ENCODE measurements around the gene KRT15. TPM values are rescaled to one million over a fixed set of nuclear protein-coding genes. Genes with fewer than 3 reads are reported as not detected.

Gene KRT15
- polyA plus RNA-seq, 2 donors = 1,457 to 2,808 TPM

DNA sequence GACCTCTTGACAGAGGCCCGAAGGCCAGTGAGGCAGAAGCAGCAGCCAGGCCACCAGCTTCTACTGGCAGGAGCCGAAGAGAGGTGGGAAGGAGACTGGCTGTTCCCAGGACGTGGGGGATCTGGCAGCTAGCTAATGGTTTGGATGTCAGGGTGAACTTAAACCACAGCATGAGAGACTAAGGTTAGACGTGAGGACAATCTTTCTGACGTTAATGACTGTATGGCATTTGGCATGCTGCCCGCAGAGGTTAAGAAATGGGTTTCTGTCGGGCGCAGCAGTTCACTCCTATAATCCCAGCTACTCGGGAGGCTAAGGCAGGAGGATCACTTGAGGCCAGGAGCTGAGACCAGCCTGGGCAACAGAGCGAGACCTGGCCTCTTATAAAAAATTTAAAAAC, 7.0 kb downstream of the KRT15 start:
- peaks cover 0 to 12% of the 10 kb centered on the region in 2 donors for H3K36me3 ChIP-seq (ENCODE audit: control insufficient read depth in 2 of 2, insufficient read depth in 2 of 2, low read length in 1 of 2)
- peak overlapping the region; percentile 23 to 30 for H3K4me3 ChIP-seq (ENCODE audit: low read depth in 1 of 2, low read length in 2 of 2)
- WGBS, 2 donors = 48 to 57% methylated on average over 10 of the region's 10 CpGs
- no peaks in the 10 kb centered on the region for H3K27me3 ChIP-seq (ENCODE audit: control insufficient read depth in 1 of 2, insufficient read depth in 2 of 2, low read length in 2 of 2)
- H3K4me1 ChIP-seq (ENCODE audit: control insufficient read depth in 2 of 2, insufficient read depth in 2 of 2, low read length in 1 of 2) = peaks cover 0 to 4% of the 10 kb centered on the region in 2 donors
- no peaks in the 10 kb centered on the region for H3K9me3 ChIP-seq (ENCODE audit: control insufficient read depth in 2 of 2, insufficient read depth in 1 of 2, low read depth in 1 of 2, low read length in 1 of 2)
- H3K27ac ChIP-seq (ENCODE audit: low read depth in 2 of 2, low read length in 1 of 2) = peak overlapping the region; percentile 87 to 98

GRCh38 chr17:41511116-41511515, 7.6 kb downstream of the KRT15 start:
- peaks cover 0 to 7% of the 10 kb centered on the region in 2 donors for H3K36me3 ChIP-seq (ENCODE audit: control insufficient read depth in 2 of 2, insufficient read depth in 2 of 2, low read length in 1 of 2)
- H3K4me3 ChIP-seq (ENCODE audit: low read depth in 1 of 2, low read length in 2 of 2) = peak overlapping the region; percentile 23 to 30
- peaks cover 0 to 4% of the 10 kb centered on the region in 2 donors for H3K4me1 ChIP-seq (ENCODE audit: control insufficient read depth in 2 of 2, insufficient read depth in 2 of 2, low read length in 1 of 2)
- no peaks in the 10 kb centered on the region for H3K27me3 ChIP-seq (ENCODE audit: control insufficient read depth in 1 of 2, insufficient read depth in 2 of 2, low read length in 2 of 2)
- H3K27ac ChIP-seq (ENCODE audit: low read depth in 2 of 2, low read length in 1 of 2) = peak overlapping the region; percentile 87 to 98
- no peaks in the 10 kb centered on the region for H3K9me3 ChIP-seq (ENCODE audit: control insufficient read depth in 2 of 2, insufficient read depth in 1 of 2, low read depth in 1 of 2, low read length in 1 of 2)
- 44 to 73% methylated on average over 4 of the region's 4 CpGs for WGBS, 2 donors

- Histone ChIP-seq H3K27me3 (ENCODE audit: control insufficient read depth in 1 of 2, insufficient read depth in 2 of 2, low read length in 2 of 2) (no peaks in the 10 kb centered on the region), H3K27ac (ENCODE audit: low read depth in 2 of 2, low read length in 1 of 2) (peak overlapping the region; percentile 87 to 98), H3K4me1 (ENCODE audit: control insufficient read depth in 2 of 2, insufficient read depth in 2 of 2, low read length in 1 of 2) (peaks cover 0 to 4% of the 10 kb centered on the region in 2 donors), H3K4me3 (ENCODE audit: low read depth in 1 of 2, low read length in 2 of 2) (peak overlapping the region; percentile 7 to 14), H3K9me3 (ENCODE audit: control insufficient read depth in 2 of 2, insufficient read depth in 1 of 2, low read depth in 1 of 2, low read length in 1 of 2) (no peaks in the 10 kb centered on the region), H3K36me3 (ENCODE audit: control insufficient read depth in 2 of 2, insufficient read depth in 2 of 2, low read length in 1 of 2) (peaks cover 0 to 3% of the 10 kb centered on the region in 2 donors)
- 48 to 55% methylated on average over 7 of the region's 7 CpGs for WGBS, 2 donors
These were observed 8.2 kb downstream of the KRT15 start for GRCh38 chr17:41510251-41511065.

- Histone ChIP-seq H3K4me3 (ENCODE audit: low read depth in 1 of 2, low read length in 2 of 2) (peak overlapping the region; percentile 8 to 9), H3K27ac (ENCODE audit: low read depth in 2 of 2, low read length in 1 of 2) (peak overlapping the region; percentile 94 to 97), H3K27me3 (ENCODE audit: control insufficient read depth in 1 of 2, insufficient read depth in 2 of 2, low read length in 2 of 2) (no peaks in the 10 kb centered on the region), H3K9me3 (ENCODE audit: control insufficient read depth in 2 of 2, insufficient read depth in 1 of 2, low read depth in 1 of 2, low read length in 1 of 2) (no peaks in the 10 kb centered on the region), H3K36me3 (ENCODE audit: control insufficient read depth in 2 of 2, insufficient read depth in 2 of 2, low read length in 1 of 2) (peaks cover 0 to 6% of the 10 kb centered on the region in 2 donors), H3K4me1 (ENCODE audit: control insufficient read depth in 2 of 2, insufficient read depth in 2 of 2, low read length in 1 of 2) (peaks cover 0 to 4% of the 10 kb centered on the region in 2 donors)
- WGBS, 2 donors = 26 to 37% methylated on average over 10 of the region's 10 CpGs
These were observed 11.3 kb downstream of the KRT15 start for GRCh38 chr17:41507315-41507880.

- peak overlapping the region; percentile 94 to 97 for H3K27ac ChIP-seq (ENCODE audit: low read depth in 2 of 2, low read length in 1 of 2)
- peaks cover 0 to 10% of the 10 kb centered on the region in 2 donors for H3K36me3 ChIP-seq (ENCODE audit: control insufficient read depth in 2 of 2, insufficient read depth in 2 of 2, low read length in 1 of 2)
- peaks cover 0 to 4% of the 10 kb centered on the region in 2 donors for H3K4me1 ChIP-seq (ENCODE audit: control insufficient read depth in 2 of 2, insufficient read depth in 2 of 2, low read length in 1 of 2)
- 58 to 60% methylated on average over 14 of the region's 14 CpGs for WGBS, 2 donors
- H3K4me3 ChIP-seq (ENCODE audit: low read depth in 1 of 2, low read length in 2 of 2) = peak overlapping the region in 1 of 2 donors; percentile 70
- no peaks in the 10 kb centered on the region for H3K27me3 ChIP-seq (ENCODE audit: control insufficient read depth in 1 of 2, insufficient read depth in 2 of 2, low read length in 2 of 2)
- H3K9me3 ChIP-seq (ENCODE audit: control insufficient read depth in 2 of 2, insufficient read depth in 1 of 2, low read depth in 1 of 2, low read length in 1 of 2) = no peaks in the 10 kb centered on the region
These were observed 12.6 kb downstream of the KRT15 start for GRCh38 chr17:41505809-41506767.

GRCh38 chr17:41505007-41505808, 13.5 kb downstream of the KRT15 start, which contains the start of gene KRT13:
Gene KRT13 (minus strand): TSS chr17:41505612. CDS start chr17:41505550, 62 bp downstream.
- WGBS, 2 donors = 62 to 69% methylated on average over 17 of the region's 17 CpGs
- Histone ChIP-seq H3K4me3 (ENCODE audit: low read depth in 1 of 2, low read length in 2 of 2) (peak within 1 kb of the TSS; percentile 64 to 70), H3K4me1 (ENCODE audit: control insufficient read depth in 2 of 2, insufficient read depth in 2 of 2, low read length in 1 of 2) (peaks cover 0 to 4% of the 10 kb centered on the region in 2 donors), H3K9me3 (ENCODE audit: control insufficient read depth in 2 of 2, insufficient read depth in 1 of 2, low read depth in 1 of 2, low read length in 1 of 2) (no peaks in the 10 kb centered on the region), H3K36me3 (ENCODE audit: control insufficient read depth in 2 of 2, insufficient read depth in 2 of 2, low read length in 1 of 2) (peaks cover 0 to 10% of the 10 kb centered on the region in 2 donors), H3K27ac (ENCODE audit: low read depth in 2 of 2, low read length in 1 of 2) (peak within 1 kb of the TSS; percentile 94 to 97), H3K27me3 (ENCODE audit: control insufficient read depth in 1 of 2, insufficient read depth in 2 of 2, low read length in 2 of 2) (no peaks in the 10 kb centered on the region)

DNA sequence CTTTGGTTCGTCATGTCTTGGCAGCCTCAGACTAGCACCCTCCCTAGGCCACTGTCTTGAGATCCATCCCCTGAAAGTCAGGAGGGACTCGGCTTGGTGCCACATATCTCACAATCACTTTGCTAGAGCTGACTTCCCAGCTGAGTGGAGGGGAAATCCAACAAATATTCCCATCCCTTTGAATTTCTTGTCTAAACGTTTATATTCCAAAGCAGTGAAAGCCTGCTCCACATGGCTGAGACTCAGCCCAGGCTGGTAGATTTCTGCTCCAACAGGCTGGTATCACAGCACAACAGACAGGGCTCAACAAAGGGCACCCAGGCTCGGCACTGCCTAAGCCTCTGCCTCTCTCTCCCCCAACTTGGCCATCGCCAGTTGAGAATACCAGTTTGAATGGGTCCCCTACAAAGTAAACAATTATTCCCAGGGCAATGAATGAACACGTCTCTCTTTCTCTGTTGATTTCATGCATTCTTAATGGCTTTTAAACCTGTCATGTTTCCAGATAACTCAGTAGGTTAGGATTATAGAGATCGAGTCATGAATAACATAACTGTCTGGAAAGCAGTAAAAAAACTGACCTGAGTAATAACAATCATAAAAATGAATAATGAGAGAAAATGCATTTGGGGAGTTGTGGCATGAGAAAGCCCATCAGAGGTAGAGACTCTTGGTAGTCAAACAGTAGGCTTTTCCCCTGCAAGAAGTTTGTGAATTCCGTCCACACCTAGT, 14.3 kb downstream of the KRT15 start:
- peaks cover 0 to 10% of the 10 kb centered on the region in 2 donors for H3K36me3 ChIP-seq (ENCODE audit: control insufficient read depth in 2 of 2, insufficient read depth in 2 of 2, low read length in 1 of 2)
- peak overlapping the region; percentile 64 to 70 for H3K4me3 ChIP-seq (ENCODE audit: low read depth in 1 of 2, low read length in 2 of 2)
- peak overlapping the region; percentile 94 to 97 for H3K27ac ChIP-seq (ENCODE audit: low read depth in 2 of 2, low read length in 1 of 2)
- 31 to 43% methylated on average over 8 of the region's 8 CpGs for WGBS, 2 donors
- H3K27me3 ChIP-seq (ENCODE audit: control insufficient read depth in 1 of 2, insufficient read depth in 2 of 2, low read length in 2 of 2) = no peaks in the 10 kb centered on the region
- H3K9me3 ChIP-seq (ENCODE audit: control insufficient read depth in 2 of 2, insufficient read depth in 1 of 2, low read depth in 1 of 2, low read length in 1 of 2) = no peaks in the 10 kb centered on the region
- H3K4me1 ChIP-seq (ENCODE audit: control insufficient read depth in 2 of 2, insufficient read depth in 2 of 2, low read length in 1 of 2) = peaks cover 0 to 4% of the 10 kb centered on the region in 2 donors

- H3K4me1 ChIP-seq (ENCODE audit: control insufficient read depth in 2 of 2, insufficient read depth in 2 of 2, low read length in 1 of 2) = peaks cover 0 to 2% of the 10 kb centered on the region in 2 donors
- peak overlapping the region; percentile 56 to 70 for H3K4me3 ChIP-seq (ENCODE audit: low read depth in 1 of 2, low read length in 2 of 2)
- H3K27ac ChIP-seq (ENCODE audit: low read depth in 2 of 2, low read length in 1 of 2) = peak overlapping the region; percentile 68 to 93
- no peaks in the 10 kb centered on the region for H3K9me3 ChIP-seq (ENCODE audit: control insufficient read depth in 2 of 2, insufficient read depth in 1 of 2, low read depth in 1 of 2, low read length in 1 of 2)
- 70 to 79% methylated on average over 9 of the region's 9 CpGs for WGBS, 2 donors
- H3K27me3 ChIP-seq (ENCODE audit: control insufficient read depth in 1 of 2, insufficient read depth in 2 of 2, low read length in 2 of 2) = no peaks in the 10 kb centered on the region
- H3K36me3 ChIP-seq (ENCODE audit: control insufficient read depth in 2 of 2, insufficient read depth in 2 of 2, low read length in 1 of 2) = peaks cover 0 to 10% of the 10 kb centered on the region in 2 donors
These were observed 15.5 kb downstream of the KRT15 start for GRCh38 chr17:41503202-41503601.

Measured in esophagus (tissue), 2 donors.